Occipital lobe (tissue), 2 donors: ENCODE results near the gene TLX3. TPM values are rescaled to one million over a fixed set of nuclear protein-coding genes. Genes with fewer than 3 reads are reported as not detected.

Experiments used
- DNase-seq: peaks from one replicate; lab custom pipeline; 2025; lab: John Stamatoyannopoulos, UW
- total RNA-seq: library from RNA; depleted of rRNA; stranded (reverse); fragments of >200 nt; gene quantifications from one replicate; pipeline ENCODE4 v1.2.3, GENCODE V29; 2014

The TLX3 gene
- total RNA-seq, 1 donor from 2014 or later = not detected

- DNase-seq = no peak
Observed at GRCh38 chr5:171306166-171306565, 2.9 kb upstream of the TLX3 start.

- no peak for DNase-seq
Observed at GRCh38 chr5:171306781-171307591, 2.1 kb upstream of the TLX3 start.

DNA sequence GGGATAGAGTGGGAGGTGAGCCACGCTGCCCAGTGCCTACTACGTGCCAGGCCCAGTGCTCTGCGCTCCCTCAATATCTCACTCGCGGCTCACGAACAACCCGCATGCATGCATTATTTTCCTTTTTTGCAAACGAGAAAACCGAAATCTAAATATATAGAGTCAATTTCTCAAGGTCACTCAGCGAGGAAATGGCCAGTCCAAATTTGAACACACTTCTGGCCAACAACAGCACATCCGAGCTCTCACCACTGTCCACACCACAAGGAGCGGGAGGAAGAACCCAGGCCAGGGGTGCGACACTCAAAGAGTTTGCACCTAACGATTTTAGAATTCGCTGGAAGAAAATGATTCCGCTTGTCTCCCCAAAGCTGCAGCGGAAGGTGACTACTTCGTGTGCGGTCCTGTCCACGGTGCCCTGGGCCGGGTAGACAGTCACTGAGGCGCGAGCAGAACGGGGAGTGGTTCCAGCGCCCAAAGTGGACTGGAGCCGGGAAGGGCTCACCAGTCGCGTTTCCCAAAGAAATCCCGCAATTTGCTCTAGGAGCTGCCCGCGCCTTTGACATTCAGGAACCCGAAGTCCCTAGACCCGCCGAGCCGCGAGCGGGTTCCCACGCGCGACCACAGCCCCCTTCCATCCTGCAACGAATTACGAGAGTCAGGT lies 1.1 kb upstream of the TLX3 start:
- no peak for DNase-seq

- no peak for DNase-seq
Observed at GRCh38 chr5:171309276-171310211, 496 bp downstream of the TLX3 start.

GRCh38 chr5:171310212-171310818 lies 1.3 kb downstream of the TLX3 start:
- DNase-seq = no peak

- no peak for DNase-seq
Observed at GRCh38 chr5:171310819-171311321, 1.8 kb downstream of the TLX3 start.

- DNase-seq = no peak
Observed at GRCh38 chr5:171311322-171312077, 2.5 kb downstream of the TLX3 start.

DNA sequence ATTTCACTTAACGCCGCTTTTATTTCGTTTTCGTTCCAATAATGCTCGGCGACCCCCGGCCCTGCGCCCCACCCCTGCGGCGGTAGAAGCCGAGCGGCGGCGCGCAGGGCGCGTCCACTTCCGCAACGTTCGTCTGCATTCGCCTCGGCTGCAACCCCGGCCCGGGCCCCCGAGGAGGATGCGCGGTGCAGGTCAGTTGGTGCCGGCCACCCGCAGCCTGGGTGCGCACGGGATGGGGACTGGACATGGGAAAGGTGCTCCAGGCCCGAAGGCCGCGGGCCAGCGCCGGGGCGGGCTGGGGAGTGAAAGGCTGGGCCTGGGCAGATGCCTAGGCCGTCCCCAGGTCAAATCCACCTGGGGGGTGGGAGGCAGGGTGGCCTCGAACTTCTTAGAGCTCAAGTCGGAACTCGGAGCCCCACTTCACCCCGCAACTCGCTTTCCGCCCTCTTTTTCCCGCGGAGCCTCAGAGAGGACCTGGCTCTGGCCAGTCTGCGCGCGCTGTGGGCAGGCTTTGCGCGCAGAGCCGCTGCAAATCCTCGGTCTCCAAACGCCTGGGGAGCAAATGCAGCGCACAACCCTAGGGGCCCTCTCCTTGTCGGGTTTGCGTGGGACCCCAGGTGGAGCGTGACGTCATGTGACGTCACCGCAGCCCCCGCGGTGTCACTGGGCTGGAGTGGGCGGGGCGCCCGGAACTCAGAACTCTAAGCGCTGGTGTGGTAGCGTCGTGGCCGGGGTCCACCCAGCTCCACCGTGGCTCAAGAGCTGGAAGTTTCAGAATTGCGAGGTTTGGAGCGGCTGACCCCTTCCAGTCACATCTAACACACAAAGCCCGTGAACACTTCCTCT lies 3.3 kb downstream of the TLX3 start:
- DNase-seq = no peak

DNA sequence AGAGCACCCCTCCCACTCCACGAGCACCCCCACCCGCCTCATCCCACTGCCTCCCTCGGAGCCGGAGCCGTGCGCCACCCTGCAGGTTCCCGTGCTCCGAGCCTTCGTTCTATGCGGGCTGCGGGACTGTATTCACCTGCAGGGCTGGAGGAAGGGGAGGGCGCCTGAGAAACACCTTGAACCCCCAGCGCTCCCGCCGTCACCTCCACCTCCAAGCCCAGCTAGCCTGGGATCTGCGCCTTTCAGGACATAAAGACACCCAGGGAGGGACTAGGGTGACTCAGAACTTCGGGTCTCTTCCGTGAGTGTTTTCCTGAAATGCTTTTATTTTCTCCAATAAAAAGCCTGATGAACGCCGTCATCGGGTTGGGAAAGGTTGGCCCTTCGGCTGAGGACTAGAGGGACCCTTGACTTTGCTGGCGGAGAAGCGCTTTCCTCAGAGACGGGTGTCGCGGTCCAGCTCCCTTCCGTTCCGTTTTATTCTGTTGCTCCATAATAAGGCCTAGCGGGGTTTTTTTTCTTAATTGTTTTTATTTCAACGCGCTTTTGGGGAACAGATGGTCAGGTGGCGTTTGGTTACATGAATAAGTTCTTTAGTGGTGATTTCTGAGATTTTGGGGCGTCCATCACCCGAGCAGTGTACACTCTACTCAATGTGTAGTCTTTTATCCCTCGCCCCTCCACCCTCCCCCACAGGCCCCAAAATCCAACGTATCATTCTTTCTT lies 4.6 kb downstream of the TLX3 start:
- DNase-seq = no peak

DNA sequence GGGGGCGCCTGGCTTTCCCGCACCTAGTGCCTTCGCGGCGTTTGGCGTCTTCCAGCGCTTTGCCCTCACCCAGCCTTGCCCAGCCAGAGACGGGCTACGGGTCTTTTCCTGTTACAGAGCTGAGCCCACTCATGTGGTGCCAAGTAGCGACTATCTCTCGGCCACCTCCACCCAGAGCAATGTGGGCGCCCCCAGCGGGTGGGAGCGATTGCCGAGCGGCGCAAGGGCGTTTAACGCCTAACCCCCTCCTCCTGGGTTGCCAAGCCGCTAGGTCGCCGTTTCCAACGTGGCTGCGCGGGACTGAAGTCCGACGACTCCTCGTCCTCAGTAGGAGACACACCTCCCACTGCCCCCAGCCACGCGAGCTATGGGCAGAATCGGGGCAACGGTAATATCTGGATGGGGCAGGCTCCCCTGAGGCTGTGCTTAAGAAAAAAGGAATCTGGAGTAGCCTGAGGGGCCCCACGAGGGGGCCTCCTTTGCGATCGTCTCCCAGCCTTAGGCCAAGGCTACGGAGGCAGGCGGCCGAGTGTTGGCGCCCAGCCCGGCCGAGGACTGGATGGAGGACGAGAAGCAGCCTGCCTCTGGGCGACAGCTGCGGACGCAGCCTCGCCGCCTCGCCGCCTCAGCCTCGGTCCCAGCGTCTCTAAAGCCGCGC lies 5.8 kb downstream of the TLX3 start:
- no peak for DNase-seq

DNA sequence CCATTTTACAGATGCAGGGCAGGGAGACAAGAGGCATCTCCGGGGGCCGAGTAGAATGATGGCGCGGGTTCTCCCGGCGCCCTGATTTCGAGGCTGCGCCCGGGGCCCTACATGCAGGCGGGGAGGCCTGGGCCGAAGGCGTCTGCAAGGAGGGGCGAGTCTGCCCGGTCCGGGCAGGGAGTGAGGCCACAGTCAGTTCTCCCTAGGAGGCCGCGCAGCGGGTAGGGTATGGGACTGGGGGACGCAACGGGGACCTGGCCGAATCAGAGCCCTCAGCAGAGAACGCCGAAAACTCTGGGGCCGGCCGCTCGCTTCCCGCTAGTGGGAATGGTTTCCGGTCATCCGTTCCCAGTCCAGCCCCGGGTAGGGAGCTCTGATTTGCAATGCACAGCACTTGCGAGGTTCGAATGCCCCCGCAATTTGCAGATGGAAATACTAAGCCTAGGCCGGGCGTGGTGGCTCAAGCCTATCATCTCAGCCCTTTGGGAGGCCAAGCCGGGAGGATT lies 6.4 kb downstream of the TLX3 start:
- DNase-seq = no peak

DNA sequence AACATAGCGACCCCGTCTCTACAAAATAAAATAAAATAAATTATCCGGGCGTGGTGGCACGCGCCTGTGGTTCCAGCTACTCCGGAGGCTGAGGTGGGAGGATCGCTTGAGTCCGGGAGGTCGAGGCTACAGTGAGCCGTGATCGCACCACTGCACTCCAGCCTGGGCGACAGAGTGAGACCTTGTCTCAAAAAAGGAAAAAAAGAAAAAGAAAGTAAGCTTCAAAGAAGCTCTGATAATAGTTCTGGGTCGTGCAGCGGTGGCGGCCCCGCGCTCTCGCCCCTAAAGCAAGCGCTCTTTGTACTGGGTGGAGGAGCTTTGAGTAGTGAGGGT lies 6.8 kb downstream of the TLX3 start:
- no peak for DNase-seq

- no peak for DNase-seq
Observed at GRCh38 chr5:171316258-171317121, 7.4 kb downstream of the TLX3 start.

DNA sequence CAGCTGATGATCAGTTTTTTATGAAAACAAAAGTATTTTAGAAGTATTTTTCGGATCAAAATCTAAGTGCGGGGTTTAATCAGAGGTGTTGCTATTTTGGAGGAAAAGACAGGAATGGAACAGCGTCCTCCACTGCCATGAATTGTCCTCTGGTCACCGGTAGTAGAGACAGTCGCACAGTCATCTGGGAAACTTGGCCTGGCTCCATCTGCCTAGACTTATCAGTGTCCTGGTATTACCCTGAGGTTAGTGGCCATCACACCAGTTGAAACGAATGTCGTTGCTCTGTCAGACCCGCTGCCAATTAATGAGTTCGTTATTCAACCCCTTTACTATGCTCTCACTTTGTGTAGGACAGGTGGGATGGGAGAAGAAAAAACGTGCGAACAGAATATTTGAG lies 8.2 kb downstream of the TLX3 start:
- no peak for DNase-seq

DNA sequence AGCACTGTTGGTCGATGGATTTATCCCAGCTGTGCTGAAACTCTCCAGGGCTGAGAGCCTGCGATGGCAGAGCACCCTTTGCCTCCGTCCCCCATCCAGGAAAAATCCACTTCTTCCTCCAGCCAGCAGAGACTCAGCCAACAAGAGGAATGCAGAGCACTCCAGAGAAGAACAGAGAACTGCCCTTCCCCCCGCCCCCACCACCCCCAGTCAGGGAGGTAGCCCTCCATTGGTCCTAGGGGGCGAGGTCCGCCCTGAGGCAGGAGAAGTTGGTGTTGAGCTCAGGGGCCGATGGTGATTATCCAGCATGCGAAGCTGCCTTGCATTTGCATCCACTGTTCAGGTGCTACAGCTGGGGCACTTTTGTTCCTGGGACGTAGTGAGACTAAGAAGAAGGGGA lies 9.0 kb downstream of the TLX3 start:
- no peak for DNase-seq

DNA sequence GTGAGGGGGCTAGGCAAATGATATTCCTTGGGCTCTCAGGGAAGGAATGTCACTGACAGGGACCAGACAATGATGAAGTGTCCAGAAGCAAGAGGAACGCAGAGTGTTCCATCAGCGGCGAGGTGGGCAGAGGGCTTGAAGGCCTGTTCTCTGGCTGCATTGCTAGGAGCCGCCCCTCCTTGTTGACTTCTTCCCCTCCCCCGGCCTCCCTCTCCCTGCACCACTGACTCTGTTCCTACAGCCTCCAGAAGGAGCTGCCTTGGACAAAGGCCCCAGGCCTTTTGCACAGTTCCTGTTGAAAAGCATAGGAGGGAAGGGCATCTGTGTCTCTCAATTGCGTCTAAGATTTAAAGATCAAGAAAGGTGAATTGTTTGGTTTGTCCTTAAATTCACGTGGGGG lies 12.4 kb downstream of the TLX3 start:
- DNase-seq = no peak

DNA sequence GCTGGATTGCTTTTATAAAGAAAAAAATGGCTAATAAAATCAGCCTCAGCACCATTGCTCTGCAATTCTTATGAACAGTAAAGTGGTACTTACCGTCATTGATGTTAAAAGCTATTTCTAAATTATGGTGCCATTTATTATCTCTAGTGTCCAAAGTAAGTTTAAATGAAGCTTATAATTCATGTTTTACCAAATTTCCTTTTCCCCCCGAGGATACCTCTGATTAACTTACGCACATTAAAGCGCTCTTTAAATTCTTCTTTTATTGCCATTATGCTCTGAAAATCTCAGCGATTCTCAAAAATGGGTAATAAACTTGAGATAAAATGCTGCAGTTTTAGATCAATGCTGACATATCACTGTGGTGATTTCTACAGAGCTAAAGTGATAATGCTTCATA lies 13.5 kb downstream of the TLX3 start:
- DNase-seq = no peak
